ENCODE results near the gene ANKRD55.

- TF ChIP-seq CTCF (IDR thresholded peaks at IDR 0.05; ENCODE audit: low read length) (no peak), EZH2 (optimal IDR thresholded peaks at IDR 0.05; ENCODE audit: low read depth, low read length) (no peak), EZH2phosphoT487 (IDR thresholded peaks at IDR 0.05; ENCODE audit: low read length) (no peak)
Measured at GRCh38 chr5:56147106-56147505, 86.0 kb downstream of the ANKRD55 start.
